Measurements from ENCODE around the gene TTYH3.
"Not testable (repeated sequence)": the region's sequence is repeated elsewhere in the genome, so short reads cannot be mapped to it uniquely, and the experiment has no call there.

TTYH3 gene

GRCh38 chr7:2691011-2691707 lies 59.4 kb downstream of the TTYH3 start:
- no peak for DNase-seq

DNA sequence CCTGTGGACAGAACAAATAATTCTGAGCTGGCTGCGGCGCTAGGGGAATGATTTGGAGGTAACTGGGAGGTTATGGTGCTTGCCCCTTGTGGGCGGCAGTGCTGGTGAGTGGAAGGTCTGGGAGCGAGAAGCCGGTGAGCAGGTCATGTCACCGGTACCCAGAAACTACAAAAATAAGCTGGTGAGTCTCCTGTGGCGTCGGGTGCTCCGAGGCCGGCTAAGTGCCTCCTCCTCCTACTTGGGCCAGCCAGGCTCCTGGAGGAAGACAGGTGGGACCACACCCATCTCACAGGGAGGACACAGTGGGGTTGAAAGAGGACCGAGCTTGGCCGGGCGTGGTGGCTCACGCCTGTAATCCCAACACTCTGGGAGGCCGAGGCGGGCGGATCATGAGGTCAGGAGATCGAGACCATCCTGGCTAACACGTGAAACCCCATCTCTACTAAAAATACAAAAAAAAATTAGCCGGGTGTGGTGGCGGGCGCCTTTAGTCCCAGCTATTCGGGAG lies 60.2 kb downstream of the TTYH3 start:
- not testable (repeated sequence) for DNase-seq

- DNase-seq, result no peak
Measured at GRCh38 chr7:2692543-2692942, 60.8 kb downstream of the TTYH3 start.

DNA sequence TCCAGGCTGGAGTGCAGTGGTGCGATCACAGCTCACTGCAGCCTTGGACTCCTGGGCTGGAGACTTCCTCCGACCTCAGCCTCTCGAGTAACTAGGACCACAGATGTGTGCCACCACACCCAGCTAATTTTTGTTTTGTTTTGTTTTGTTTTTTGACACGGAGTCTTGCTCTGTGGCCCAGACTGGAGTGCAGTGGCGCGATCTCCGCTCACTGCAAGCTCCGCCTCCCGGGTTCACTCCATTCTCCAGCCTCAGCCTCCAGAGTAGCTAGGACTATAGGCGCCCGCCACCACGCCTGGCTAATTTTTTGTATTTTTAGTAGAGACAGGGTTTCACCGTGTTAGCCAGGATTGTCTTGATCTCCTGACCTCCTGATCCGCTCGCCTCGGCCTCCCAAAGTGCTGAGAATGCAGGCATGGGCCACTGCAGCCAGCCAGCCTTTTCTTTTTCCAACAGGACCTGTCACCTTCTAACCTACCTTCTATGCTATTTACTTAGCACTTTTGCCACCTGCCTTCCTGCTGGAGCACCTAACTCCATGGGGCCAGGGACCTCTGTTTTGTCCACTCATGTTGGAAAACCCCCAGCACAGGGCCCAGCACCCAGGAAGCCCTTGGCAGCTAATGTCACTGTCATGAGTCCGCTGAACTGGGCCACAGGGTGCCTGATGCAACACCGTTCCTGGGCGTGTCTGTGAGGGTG lies 61.8 kb downstream of the TTYH3 start:
- not testable (repeated sequence) for DNase-seq

DNA sequence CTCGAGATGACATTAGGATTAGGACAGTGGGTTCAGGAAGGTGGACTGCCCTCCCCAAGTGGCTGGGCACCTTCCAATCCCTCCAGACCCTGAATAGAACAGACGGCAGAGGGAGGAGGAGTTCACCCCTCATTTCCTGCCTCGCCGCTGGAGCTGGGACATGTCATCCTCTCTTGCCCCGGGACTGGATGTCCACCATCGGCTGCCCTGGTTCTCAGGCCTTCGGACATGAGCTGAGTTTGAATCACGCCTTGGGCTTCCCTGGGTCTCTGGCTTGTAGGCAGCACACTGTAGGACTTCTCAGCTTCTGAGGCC lies 62.3 kb downstream of the TTYH3 start:
- not testable (repeated sequence) for DNase-seq

- DNase-seq, result peak; percentile 25
Measured at GRCh38 chr7:2698581-2699288, 66.9 kb downstream of the TTYH3 start.

GRCh38 chr7:2699289-2699620 lies 67.5 kb downstream of the TTYH3 start:
- DNase-seq, result no peak

DNA sequence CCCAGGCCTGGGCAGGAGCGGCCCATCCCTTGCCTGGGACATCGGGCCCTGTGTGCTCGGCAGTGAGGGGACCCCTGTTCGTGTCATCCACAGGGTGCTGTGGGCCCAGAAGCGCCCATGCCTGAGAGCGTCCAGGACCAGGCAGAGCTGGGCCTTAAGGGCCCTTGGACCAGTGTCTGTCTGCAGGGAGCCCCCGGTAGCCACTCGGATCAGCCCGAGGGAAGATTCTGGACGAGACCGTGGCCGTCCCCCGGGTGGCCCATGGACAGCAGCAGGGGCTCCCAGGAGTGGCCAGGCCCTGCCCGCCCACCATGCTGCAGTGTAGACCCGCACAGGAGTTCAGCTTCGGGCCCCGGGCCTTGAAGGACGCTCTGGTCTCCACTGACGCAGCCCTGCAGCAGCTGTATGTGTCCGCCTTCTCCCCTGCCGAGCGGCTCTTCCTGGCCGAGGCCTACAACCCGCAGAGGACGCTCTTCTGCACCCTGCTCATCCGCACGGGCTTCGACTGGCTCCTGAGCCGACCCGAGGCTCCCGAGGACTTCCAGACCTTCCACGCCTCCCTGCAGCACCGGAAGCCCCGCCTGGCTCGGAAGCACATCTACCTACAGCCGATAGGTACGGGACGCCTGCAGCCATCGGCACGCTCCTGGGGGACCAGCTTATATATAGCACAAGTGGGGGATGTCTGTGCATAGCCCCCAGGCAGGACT lies 68.5 kb downstream of the TTYH3 start:
- no peak for DNase-seq

GRCh38 chr7:2701424-2701823 lies 69.6 kb downstream of the TTYH3 start:
- DNase-seq, result no peak

DNA sequence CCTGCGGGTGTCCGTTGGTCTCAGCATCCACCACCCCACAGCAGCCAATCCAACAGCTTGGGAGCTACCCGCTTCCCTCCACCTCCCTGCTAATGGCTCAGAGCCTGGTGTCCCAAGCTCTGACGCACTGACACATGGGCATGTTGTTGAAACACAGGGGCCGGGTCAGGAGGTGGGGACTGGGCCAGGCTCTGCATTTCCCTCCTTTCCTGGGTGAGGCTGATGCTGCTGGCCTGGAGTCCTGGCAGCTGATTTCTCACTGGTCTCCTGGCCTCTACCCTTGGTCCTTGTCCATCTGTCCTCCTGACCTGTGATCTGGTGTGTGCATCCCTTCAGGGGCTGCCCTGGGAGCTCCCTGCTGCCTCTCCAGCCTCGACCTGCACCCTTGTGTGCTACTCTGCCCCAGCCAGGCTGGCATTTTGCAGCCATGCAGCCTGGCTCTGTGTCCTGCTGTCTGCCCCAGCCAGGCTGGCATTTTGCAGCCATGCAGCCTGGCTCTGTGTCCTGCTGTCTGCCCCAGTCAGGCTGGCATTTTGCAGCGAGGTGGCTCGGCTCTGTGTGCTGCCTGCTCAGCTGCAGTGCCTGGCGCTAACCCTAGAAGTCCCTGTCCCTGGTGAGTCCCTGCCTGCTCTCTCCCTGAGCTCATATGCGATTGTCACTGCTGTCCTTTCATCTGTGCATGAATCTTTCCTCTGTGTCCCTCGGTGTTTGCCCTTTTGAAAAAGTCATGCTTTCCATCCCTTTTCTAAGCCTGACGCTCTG lies 70.2 kb downstream of the TTYH3 start:
- DNase-seq, result no peak

DNA sequence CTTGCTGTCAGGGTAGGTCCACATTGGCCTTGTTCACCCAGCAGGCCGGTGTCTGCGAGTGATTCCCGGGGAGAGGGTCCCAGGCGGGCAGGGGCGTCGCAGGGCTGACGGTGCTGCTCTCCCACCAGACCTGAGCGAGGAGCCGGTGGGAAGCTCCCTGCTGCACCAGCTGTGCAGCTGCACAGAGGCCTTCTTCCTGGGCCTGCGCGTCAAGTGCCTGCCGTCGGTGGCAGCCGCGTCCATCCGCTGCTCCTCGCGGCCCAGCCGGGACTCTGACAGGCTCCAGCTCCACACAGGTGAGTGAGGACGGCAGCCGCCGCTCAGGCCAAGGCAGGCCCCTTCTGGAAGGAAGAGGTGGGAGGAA lies 70.8 kb downstream of the TTYH3 start:
- DNase-seq, result no peak

DNA sequence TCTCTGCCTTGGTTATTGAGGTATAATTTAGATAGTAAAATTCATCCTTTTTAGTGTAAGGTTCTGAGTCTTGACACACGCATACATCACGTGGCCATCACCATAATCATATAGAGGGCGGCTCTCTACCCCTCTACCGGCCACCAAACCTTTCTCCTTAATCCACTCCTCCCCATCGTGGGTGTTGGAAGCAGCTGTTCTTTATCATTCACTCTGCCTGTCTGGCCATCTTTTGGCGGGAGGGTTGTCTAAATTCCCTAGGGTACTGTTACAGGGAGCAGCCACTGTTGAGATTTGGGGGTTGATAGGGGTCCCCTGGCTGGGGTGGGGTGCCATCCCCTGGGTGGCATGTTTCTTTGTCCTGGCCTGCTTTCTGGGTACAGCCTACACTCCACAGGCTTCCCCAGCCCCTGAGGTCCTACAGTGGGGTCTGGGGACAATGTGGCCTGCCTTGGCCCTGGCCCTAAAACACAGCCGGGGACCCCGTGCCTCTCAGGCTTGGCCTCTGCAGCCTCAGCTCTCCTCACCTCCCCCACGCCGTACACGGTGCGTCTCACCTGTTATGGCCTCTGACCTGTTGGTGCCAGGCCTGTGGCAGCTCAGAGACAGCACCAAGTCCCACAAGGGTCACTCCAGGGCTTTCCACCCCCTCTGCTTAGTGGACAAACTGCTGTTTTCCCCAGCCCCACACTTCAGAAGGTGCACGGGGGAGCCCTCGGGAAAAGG lies 73.7 kb downstream of the TTYH3 start:
- no peak for DNase-seq

DNA sequence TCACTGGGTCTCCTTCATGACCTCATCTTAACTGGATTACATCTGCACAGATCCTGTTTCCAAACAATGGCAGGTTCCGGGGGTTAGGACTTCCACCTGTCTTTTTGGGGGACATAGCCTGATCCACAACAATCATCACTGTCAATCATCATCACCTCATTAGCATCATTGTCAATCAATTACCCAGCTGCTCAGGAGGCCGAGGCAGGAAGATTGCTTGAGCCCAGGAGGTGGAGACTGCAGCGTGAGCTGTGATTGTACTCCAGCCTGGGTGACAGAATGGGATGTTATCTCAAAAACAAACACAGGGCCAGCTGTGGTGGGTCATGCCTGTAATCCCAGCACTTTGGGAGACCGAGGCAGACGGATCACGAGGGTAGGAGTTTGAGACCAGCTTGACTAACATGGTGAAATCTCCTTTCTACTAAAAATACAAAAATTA lies 74.9 kb downstream of the TTYH3 start:
- no peak for DNase-seq

DNA sequence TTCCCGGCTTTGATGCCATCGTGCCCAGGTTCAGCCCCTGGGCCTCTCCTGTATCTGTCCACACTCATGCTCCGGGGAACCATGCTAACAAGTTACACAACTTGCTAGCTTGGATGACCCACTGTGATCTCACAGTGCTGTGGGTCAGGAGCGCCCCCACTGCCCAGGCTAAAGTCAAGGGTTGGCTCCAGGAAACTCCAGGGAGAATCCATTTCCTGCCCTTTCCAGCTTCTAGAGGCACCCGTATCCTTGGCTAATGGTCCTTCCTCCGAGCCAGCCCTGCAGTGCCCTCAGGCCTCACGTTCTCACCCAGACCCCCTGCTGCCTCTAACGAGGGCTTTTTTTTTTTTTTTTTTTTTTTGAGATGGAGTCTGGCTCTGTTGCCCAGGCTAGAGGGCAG lies 75.7 kb downstream of the TTYH3 start:
- DNase-seq, result no peak

DNA sequence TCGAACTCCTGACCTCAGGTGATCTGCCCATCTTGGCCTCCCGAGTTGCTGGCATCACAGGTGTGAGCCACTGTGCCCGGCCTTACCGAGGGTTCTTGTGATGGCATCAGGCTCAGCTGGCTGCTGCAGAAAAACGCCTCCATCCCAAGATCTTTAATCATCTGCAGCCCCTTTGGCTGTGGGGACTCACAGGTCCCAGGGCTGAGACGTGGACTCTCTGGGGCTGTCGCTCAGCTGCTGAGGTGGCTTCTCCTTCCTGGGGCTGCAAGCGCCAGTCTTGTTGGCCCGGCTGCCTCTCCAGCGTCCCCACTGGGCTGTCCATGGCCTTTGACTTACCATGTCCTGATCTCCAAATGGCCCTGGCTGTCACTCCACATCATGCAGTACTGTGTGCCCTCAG lies 76.3 kb downstream of the TTYH3 start:
- DNase-seq, result no peak

DNA sequence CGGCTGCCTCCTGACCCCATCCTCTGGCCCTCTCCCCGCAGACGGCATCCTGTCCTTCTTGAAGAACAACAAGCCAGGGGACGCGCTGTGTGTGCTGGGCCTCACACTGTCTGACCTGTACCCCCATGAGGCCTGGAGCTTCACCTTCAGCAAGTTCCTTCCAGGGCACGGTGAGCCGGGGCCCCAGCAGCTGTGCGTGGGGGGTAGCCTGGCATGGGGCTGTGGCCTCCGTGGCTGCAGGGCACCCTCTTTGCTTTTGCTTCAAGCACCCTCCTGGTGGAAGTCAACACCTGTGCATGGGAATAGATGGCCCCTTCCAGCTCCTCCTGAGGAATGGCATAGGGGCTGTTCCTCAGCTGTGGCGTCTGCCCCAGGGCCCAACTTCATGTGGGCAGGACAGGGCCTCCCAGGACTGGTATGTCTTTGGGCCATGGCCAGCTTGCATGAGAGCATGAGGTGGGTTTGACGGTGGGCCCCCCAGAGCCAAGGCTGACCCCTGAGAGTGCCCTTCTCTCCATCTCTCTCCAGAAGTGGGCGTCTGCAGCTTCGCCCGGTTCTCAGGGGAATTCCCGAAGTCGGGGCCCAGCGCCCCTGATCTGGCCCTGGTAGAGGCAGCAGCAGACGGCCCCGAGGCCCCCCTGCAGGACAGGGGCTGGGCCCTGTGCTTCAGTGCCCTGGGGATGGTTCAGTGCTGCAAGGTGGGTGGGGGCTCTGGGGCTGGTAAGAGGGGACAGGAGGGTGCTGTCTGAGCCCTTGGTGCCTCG lies 76.9 kb downstream of the TTYH3 start:
- no peak for DNase-seq

GRCh38 chr7:2709553-2710285 lies 77.9 kb downstream of the TTYH3 start:
- DNase-seq, result peak; percentile 57

- DNase-seq, result peak; percentile 44
Measured at GRCh38 chr7:2710286-2710655, 78.5 kb downstream of the TTYH3 start.

DNA sequence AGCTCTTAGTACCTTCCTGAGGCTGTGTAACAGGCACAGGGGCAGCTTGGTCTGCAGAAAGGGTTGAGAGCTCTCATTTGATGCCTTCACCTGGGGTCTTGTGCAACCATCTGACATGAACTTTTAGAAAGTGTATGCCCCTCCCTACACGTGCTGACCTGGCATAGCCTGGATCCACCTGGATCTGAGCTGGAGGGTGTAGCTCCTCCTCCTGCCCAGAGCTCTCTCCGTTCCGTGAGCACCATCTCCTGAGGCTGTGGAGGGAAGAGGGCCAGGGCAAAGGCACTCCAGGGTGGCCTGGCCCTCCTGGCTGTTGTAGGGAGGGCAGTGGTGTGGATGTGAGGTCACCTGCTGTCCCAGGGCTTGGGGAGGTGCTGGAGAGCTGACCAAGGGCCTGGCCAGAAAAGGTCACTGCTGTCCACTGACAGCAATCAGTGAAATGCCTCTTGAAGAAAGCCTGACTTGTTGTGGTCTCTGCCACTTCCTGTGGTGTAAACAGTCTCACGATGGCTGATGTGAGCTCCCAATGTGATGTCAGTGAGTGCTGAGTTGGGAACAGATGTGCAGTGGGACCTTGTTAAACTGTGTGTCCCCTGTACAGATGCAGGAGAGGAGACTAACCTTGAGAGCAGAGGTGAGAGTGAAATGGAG lies 79.2 kb downstream of the TTYH3 start:
- DNase-seq, result no peak

Measured in activated T-cell treated with anti-CD3 and anti-CD28 coated beads for 4 hours (primary cell).